ENCODE results near the gene TEPSIN.
"Not testable (repeated sequence)": the region's sequence is repeated elsewhere in the genome, so short reads cannot be mapped to it uniquely, and the experiment has no call there.

Gene TEPSIN

DNA sequence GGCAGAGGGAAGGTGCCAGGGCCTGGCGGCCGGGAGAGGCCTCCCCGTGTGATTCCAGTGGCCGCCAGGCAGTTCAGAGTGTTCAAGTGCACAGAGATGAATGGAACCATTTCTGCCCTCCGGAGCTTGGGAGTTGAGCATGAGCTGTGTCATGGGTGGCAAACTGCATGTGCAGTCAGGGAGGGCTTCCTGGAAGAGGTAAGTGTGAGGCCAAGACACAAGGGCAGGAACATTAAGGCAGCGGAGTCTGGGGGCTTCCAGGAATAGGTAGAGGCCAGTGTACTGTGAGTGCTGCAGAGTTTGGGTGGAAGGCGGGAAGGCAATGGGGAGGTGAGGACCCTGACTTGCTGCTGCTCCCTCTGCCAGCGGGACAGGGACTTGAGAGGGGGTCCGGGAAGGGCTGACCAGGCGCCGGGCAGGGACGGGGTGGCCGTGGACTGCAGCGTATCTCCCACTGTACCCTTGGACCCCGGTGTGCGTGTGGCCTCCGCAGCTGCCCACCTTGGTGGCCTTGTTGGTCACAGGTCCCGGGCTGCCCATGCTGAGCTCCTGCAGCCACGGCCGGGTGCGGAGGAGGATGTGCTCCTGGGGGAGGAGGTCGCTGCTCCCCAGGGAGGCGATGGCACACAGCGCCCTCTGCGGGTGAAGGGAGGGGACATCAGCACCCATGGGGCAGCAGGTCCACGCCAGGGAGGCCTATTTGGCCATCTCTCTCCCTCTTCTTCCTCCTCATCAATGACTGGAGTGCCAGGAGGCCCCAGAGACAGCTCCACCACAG, 8.6 kb downstream of the TEPSIN start:
- Histone ChIP-seq H3K9ac (no peak overlapping the region), H3K36me3 (ENCODE audit: control insufficient read depth, insufficient read depth, low read length) (no peaks in the 10 kb centered on the region), H3K4me3 (ENCODE audit: low read depth, low read length) (no peak overlapping the region), H2AFZ (no peak overlapping the region), H3K4me2 (ENCODE audit: low read length) (no peak overlapping the region), H3K27me3 (ENCODE audit: control insufficient read depth, insufficient read depth, low read length) (no peaks in the 10 kb centered on the region), H3K79me2 (no peaks in the 10 kb centered on the region), H3K4me1 (no peaks in the 10 kb centered on the region), H3K27ac (no peak overlapping the region), H3K9me3 (ENCODE audit: control insufficient read depth, low read length) (no peaks in the 10 kb centered on the region)
- TF ChIP-seq CTCF (IDR thresholded peaks at IDR 0.05) = no peak

DNA sequence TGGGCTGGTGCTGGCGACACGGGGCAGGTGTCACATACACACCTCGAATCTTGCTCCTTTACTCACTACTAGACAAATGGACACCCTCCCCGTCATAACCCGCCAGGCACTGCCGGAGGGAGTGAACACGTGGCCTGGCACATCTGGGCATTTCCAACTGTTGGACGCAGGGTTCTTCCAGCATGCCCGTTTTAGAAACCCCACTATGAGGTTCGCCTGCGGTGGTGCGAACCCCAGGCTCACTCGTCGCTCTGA, 9.3 kb downstream of the TEPSIN start:
- H3K27ac ChIP-seq = no peak overlapping the region
- H3K27me3 ChIP-seq (ENCODE audit: control insufficient read depth, insufficient read depth, low read length) = no peaks in the 10 kb centered on the region
- no peaks in the 10 kb centered on the region for H3K79me2 ChIP-seq
- TF ChIP-seq CTCF (IDR thresholded peaks at IDR 0.05) = no peak
- H3K4me3 ChIP-seq (ENCODE audit: low read depth, low read length) = no peak overlapping the region
- H3K9me3 ChIP-seq (ENCODE audit: control insufficient read depth, low read length) = no peaks in the 10 kb centered on the region
- no peak overlapping the region for H3K9ac ChIP-seq
- no peak overlapping the region for H2AFZ ChIP-seq
- no peaks in the 10 kb centered on the region for H3K4me1 ChIP-seq
- H3K4me2 ChIP-seq (ENCODE audit: low read length) = no peak overlapping the region
- H3K36me3 ChIP-seq (ENCODE audit: control insufficient read depth, insufficient read depth, low read length) = no peaks in the 10 kb centered on the region

DNA sequence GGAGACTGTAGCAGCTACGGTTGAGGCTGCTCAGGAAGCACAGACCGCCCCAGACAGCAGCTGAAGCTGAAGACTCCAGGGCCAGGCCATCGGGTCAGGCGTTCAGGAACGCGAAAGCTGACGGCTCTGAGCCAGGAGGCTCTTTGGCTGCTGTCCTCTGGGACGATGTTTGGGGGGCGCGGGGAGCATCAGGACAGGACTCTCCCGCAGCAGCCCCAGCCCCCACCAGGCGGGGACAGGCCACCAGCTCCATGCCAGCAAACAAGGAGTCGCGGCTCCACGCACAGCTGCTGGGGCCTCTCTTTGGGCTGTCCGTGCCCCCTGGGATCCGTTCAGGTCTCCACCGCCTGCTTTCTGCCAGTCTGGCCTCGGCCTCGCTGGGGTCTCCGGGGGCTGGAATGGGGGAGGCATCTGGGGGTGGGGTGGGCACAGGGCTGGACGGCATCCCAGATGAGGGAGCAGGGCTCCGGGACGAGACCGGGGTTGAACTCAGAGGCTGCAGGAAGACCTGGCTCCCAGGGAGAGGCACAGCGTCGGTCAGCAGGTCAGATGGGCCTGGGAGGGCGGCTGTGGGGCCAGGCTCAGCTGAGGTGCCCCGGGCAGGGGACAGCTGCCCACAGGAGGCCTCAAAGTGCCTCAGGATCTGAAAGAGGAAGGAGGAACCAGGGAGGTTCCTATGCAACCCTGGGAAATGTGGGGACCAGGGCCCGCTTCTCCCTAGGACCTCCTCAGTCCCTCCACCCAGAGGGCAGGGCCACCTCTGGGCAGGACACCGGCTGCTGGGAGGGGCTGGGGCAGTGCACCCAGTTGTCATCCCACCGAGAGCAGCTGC, 9.8 kb downstream of the TEPSIN start:
- Histone ChIP-seq H2AFZ (no peak overlapping the region), H3K4me3 (ENCODE audit: low read depth, low read length) (no peak overlapping the region), H3K4me2 (ENCODE audit: low read length) (no peak overlapping the region), H3K27me3 (ENCODE audit: control insufficient read depth, insufficient read depth, low read length) (no peaks in the 10 kb centered on the region), H3K9me3 (ENCODE audit: control insufficient read depth, low read length) (no peaks in the 10 kb centered on the region), H3K79me2 (no peaks in the 10 kb centered on the region), H3K27ac (no peak overlapping the region), H3K36me3 (ENCODE audit: control insufficient read depth, insufficient read depth, low read length) (no peaks in the 10 kb centered on the region), H3K9ac (no peak overlapping the region), H3K4me1 (no peaks in the 10 kb centered on the region)
- no peak for TF ChIP-seq CTCF (IDR thresholded peaks at IDR 0.05)

DNA sequence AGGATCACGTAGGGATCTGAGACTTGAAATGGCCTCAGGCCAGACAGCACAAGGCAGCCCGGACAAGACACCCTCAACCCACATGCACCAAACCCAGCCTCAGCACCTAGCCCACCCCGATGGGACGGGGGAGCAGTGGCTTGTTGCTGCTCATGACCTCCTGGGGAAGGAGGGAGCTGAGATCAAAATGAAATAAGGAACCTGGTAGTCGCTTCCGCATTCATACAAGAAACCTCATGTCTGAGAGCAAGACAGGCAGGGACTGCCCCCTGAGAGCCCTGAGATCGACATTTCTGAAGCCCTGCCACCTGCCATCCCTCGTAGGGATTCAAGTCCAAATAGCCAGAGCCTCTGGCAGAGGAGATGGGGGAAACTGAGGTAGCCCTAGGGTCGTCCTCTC, 10.4 kb downstream of the TEPSIN start:
- H3K27me3 ChIP-seq (ENCODE audit: control insufficient read depth, insufficient read depth, low read length) = no peaks in the 10 kb centered on the region
- H3K36me3 ChIP-seq (ENCODE audit: control insufficient read depth, insufficient read depth, low read length) = no peaks in the 10 kb centered on the region
- no peak overlapping the region for H3K4me3 ChIP-seq (ENCODE audit: low read depth, low read length)
- H3K4me2 ChIP-seq (ENCODE audit: low read length) = no peak overlapping the region
- no peak overlapping the region for H3K9ac ChIP-seq
- no peak overlapping the region for H3K27ac ChIP-seq
- no peak overlapping the region for H2AFZ ChIP-seq
- H3K79me2 ChIP-seq = no peaks in the 10 kb centered on the region
- H3K9me3 ChIP-seq (ENCODE audit: control insufficient read depth, low read length) = no peaks in the 10 kb centered on the region
- H3K4me1 ChIP-seq = no peaks in the 10 kb centered on the region
- TF ChIP-seq CTCF (IDR thresholded peaks at IDR 0.05) = no peak

DNA sequence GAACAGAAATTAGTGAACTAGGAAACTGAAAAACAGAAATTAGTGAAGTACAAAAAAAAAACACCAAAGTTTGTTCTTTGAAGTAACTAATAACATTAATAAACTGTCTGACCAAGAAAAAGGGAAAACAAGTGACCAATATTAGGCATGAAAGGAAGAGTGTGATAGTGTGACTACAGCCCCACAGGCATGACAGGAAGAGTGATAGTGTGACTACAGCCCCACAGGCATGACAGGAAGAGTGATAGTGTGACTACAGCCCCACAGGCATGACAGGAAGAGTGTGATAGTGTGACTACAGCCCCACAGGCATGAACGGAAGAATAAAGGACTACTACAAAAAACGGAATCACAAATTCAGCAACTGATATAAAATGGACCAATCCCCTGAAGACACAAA, 11.2 kb downstream of the TEPSIN start:
- not testable (repeated sequence) for H3K4me1 ChIP-seq; H3K4me2 ChIP-seq (ENCODE audit: low read length); H3K9ac ChIP-seq; H3K36me3 ChIP-seq (ENCODE audit: control insufficient read depth, insufficient read depth, low read length); H3K9me3 ChIP-seq (ENCODE audit: control insufficient read depth, low read length); H3K4me3 ChIP-seq (ENCODE audit: low read depth, low read length); H3K79me2 ChIP-seq; H3K27ac ChIP-seq; H2AFZ ChIP-seq; H3K27me3 ChIP-seq (ENCODE audit: control insufficient read depth, insufficient read depth, low read length)

All from parathyroid adenoma (tissue), 2 donors.